Chondrocyte (in vitro differentiated cells): ENCODE data around the gene MED9. TPM values are rescaled to one million over a fixed set of nuclear protein-coding genes. Genes with fewer than 3 reads are reported as not detected.
A peak's percentile ranks its signal among the peaks of the same experiment; 100 is the strongest.

Source experiments
- DNase-seq: peaks from one replicate; pipeline ENCODE4 v3.0.0; 2021; ENCODE audit warnings: mixed read lengths, low spot score
- H3K27ac Mint-ChIP-seq: one replicate; pipeline ENCODE4 v1.8.0; 2021; ENCODE audit warnings: mild to moderate bottlenecking, moderate library complexity, mixed read lengths; ENCODE audit not compliant: unreplicated experiment
- H3K27me3 Mint-ChIP-seq: 2 replicates; pipeline ENCODE4 v1.8.0; 2021; ENCODE audit warnings: low read depth, mixed read lengths
- H3K36me3 Mint-ChIP-seq: 2 replicates; pipeline ENCODE4 v1.8.0; 2021; ENCODE audit warnings: low read depth, mixed read lengths
- H3K4me1 Mint-ChIP-seq: 2 replicates; pipeline ENCODE4 v1.8.0; 2021; ENCODE audit warnings: low read depth, mild to moderate bottlenecking, mixed read lengths
- H3K4me3 Mint-ChIP-seq: one replicate; pipeline ENCODE4 v1.8.0; 2021; ENCODE audit warnings: mild to moderate bottlenecking, moderate library complexity, mixed read lengths; ENCODE audit not compliant: unreplicated experiment
- H3K9me3 Mint-ChIP-seq: 2 replicates; pipeline ENCODE4 v1.8.0; 2021; ENCODE audit warnings: low read depth, mixed read lengths
- CTCF ChIP-seq: fragments of 200-600 bp; sonication (generic); IDR thresholded peaks from 2 replicates; pipeline ENCODE4 v1.5.0; 2021; ENCODE audit warnings: antibody characterized with exemption, mild to moderate bottlenecking, moderate library complexity
- total RNA-seq: library from RNA; stranded (reverse); gene quantifications from 3 replicates; pipeline ENCODE4 v1.2.1, GENCODE V29; 2021

MED9 gene
- total RNA-seq, 1 donor from 2014 or later: 7.9 TPM

GRCh38 chr17:17493249-17493985 lies 16.6 kb downstream of the MED9 start:
- H3K4me1 Mint-ChIP-seq: peaks cover 12% of the 10 kb centered on the region
- H3K4me3 Mint-ChIP-seq: no peak overlapping the region
- TF ChIP-seq CTCF: no peak
- peaks cover 5% of the 10 kb centered on the region for H3K36me3 Mint-ChIP-seq
- H3K27ac Mint-ChIP-seq: no peak overlapping the region
- H3K9me3 Mint-ChIP-seq: no peaks in the 10 kb centered on the region
- peaks cover 2% of the 10 kb centered on the region for H3K27me3 Mint-ChIP-seq
- DNase-seq: no peak

GRCh38 chr17:17493986-17494466 lies 17.2 kb downstream of the MED9 start:
- no peak for DNase-seq
- H3K9me3 Mint-ChIP-seq: no peaks in the 10 kb centered on the region
- peaks cover 2% of the 10 kb centered on the region for H3K27me3 Mint-ChIP-seq
- TF ChIP-seq CTCF: no peak
- no peak overlapping the region for H3K27ac Mint-ChIP-seq
- H3K36me3 Mint-ChIP-seq: peaks cover 5% of the 10 kb centered on the region
- peaks cover 12% of the 10 kb centered on the region for H3K4me1 Mint-ChIP-seq
- no peak overlapping the region for H3K4me3 Mint-ChIP-seq

GRCh38 chr17:17494499-17494869 lies 17.7 kb downstream of the MED9 start:
- peaks cover 2% of the 10 kb centered on the region for H3K27me3 Mint-ChIP-seq
- no peak for TF ChIP-seq CTCF
- peaks cover 5% of the 10 kb centered on the region for H3K36me3 Mint-ChIP-seq
- H3K4me3 Mint-ChIP-seq: peak overlapping the region; percentile 75
- peaks cover 12% of the 10 kb centered on the region for H3K4me1 Mint-ChIP-seq
- DNase-seq: no peak
- no peaks in the 10 kb centered on the region for H3K9me3 Mint-ChIP-seq
- H3K27ac Mint-ChIP-seq: no peak overlapping the region

GRCh38 chr17:17494870-17495535 lies 18.2 kb downstream of the MED9 start:
- Mint-ChIP-seq H3K27ac (peak overlapping the region; percentile 23), H3K9me3 (no peaks in the 10 kb centered on the region), H3K4me3 (peak overlapping the region; percentile 75), H3K27me3 (peaks cover 2% of the 10 kb centered on the region), H3K4me1 (peaks cover 12% of the 10 kb centered on the region), H3K36me3 (peaks cover 5% of the 10 kb centered on the region)
- peak; percentile 93 for DNase-seq
- peak; percentile 7 for TF ChIP-seq CTCF

GRCh38 chr17:17495536-17496188 lies 18.9 kb downstream of the MED9 start:
- peak; percentile 79 for DNase-seq
- H3K27me3 Mint-ChIP-seq: peaks cover 2% of the 10 kb centered on the region
- no peaks in the 10 kb centered on the region for H3K9me3 Mint-ChIP-seq
- peaks cover 5% of the 10 kb centered on the region for H3K36me3 Mint-ChIP-seq
- peak overlapping the region; percentile 23 for H3K27ac Mint-ChIP-seq
- peak overlapping the region; percentile 75 for H3K4me3 Mint-ChIP-seq
- H3K4me1 Mint-ChIP-seq: peaks cover 12% of the 10 kb centered on the region
- peak; percentile 2 for TF ChIP-seq CTCF
